SK-N-SH (cell line): ENCODE measurements around the gene SHC3.

Experiments used
- EZH2phosphoT487 ChIP-seq: fragments of 200-600 bp; sonication (generic); IDR thresholded peaks from 2 replicates; pipeline ENCODE4 v1.6.1; 2017; ENCODE audit warnings: low read depth, mixed run types, mild to moderate bottlenecking, antibody characterized with exemption, moderate library complexity, borderline replicate concordance
- FOSL2 ChIP-seq: IDR thresholded peaks from 2 replicates; pipeline ENCODE4 v1.4.0; 2012; ENCODE audit warnings: low read depth, mild to moderate bottlenecking, moderate library complexity, borderline replicate concordance
- GABPA ChIP-seq: IDR thresholded peaks from 2 replicates; pipeline ENCODE4 v1.4.0; 2012; ENCODE audit warnings: low read depth, mild to moderate bottlenecking
- MAX ChIP-seq: IDR thresholded peaks from 2 replicates; pipeline ENCODE4 v1.4.0; 2012; ENCODE audit warnings: low read depth
- NFIC ChIP-seq: IDR thresholded peaks from 2 replicates; pipeline ENCODE4 v1.4.0; 2012; ENCODE audit warnings: borderline replicate concordance
- RAD21 ChIP-seq: IDR thresholded peaks from 2 replicates; pipeline ENCODE4 v1.6.1; 2012; ENCODE audit warnings: mild to moderate bottlenecking, low read length
- RFX5 ChIP-seq: IDR thresholded peaks from 2 replicates; pipeline ENCODE4 v1.6.1; 2012; ENCODE audit warnings: mild to moderate bottlenecking, improper control_type of control experiment, low read length
- TF ChIP-seq, protein P1 (sequence below): IDR thresholded peaks from 2 replicates; pipeline ENCODE4 v1.4.0; 2012; ENCODE audit warnings: low read depth, borderline replicate concordance
- TF ChIP-seq, protein P2 (sequence below): fragments of 200-600 bp; sonication (generic); IDR thresholded peaks from 2 replicates; pipeline ENCODE4 v1.6.1; 2017; ENCODE audit warnings: antibody characterized with exemption, mild to moderate bottlenecking, moderate library complexity

DNA sequence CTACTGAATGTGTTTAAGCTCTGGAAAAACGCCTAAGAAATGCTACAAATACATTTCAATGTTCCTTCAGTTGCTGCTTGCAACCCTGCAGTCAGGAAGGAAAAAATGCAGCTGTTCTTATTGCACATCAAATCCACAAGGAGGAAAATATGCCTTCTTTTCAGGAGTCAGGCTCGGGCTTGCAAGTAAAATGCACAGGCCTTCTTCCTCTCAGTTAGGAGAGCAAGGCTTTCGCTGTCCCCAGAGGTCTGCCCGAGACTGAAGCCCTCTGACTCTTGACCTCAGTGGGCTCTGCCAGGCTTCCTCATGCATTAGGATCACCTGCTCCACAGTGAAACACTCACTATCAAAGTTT lies 899 bp upstream of the SHC3 start:
- TF ChIP-seq, protein P1, sequence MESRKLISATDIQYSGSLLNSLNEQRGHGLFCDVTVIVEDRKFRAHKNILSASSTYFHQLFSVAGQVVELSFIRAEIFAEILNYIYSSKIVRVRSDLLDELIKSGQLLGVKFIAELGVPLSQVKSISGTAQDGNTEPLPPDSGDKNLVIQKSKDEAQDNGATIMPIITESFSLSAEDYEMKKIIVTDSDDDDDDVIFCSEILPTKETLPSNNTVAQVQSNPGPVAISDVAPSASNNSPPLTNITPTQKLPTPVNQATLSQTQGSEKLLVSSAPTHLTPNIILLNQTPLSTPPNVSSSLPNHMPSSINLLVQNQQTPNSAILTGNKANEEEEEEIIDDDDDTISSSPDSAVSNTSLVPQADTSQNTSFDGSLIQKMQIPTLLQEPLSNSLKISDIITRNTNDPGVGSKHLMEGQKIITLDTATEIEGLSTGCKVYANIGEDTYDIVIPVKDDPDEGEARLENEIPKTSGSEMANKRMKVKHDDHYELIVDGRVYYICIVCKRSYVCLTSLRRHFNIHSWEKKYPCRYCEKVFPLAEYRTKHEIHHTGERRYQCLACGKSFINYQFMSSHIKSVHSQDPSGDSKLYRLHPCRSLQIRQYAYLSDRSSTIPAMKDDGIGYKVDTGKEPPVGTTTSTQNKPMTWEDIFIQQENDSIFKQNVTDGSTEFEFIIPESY = no peak
- TF ChIP-seq GABPA = no peak
- TF ChIP-seq, protein P2, sequence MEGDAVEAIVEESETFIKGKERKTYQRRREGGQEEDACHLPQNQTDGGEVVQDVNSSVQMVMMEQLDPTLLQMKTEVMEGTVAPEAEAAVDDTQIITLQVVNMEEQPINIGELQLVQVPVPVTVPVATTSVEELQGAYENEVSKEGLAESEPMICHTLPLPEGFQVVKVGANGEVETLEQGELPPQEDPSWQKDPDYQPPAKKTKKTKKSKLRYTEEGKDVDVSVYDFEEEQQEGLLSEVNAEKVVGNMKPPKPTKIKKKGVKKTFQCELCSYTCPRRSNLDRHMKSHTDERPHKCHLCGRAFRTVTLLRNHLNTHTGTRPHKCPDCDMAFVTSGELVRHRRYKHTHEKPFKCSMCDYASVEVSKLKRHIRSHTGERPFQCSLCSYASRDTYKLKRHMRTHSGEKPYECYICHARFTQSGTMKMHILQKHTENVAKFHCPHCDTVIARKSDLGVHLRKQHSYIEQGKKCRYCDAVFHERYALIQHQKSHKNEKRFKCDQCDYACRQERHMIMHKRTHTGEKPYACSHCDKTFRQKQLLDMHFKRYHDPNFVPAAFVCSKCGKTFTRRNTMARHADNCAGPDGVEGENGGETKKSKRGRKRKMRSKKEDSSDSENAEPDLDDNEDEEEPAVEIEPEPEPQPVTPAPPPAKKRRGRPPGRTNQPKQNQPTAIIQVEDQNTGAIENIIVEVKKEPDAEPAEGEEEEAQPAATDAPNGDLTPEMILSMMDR = peak; percentile 20; the same call in 1 of the 2 replicates
- TF ChIP-seq FOSL2 = no peak
- TF ChIP-seq RAD21 = no peak
- no peak for TF ChIP-seq EZH2phosphoT487
- no peak for TF ChIP-seq MAX
- TF ChIP-seq NFIC = no peak
- TF ChIP-seq RFX5 = no peak
